Body of pancreas (tissue), 4 donors: ENCODE measurements around the gene SOX9.

Experiments
- CTCF ChIP-seq, 7 experiments: fragments of 450-650 bp in 4 of 7; fragments of 200-600 bp in 3 of 7; sonication (generic) in 3 of 7; IDR thresholded peaks; one replicate each; pipeline ENCODE4 v1.5.1; 2016 to 2019; ENCODE audit warnings: antibody characterized with exemption in 7 of 7
- POLR2A ChIP-seq, 3 donors: fragments of 450-650 bp; IDR thresholded peaks; one replicate each; pipeline ENCODE4 v1.6.1; 2016; ENCODE audit warnings: antibody characterized with exemption in 3 of 3, mild to moderate bottlenecking in 2 of 3

GRCh38 chr17:72095316-72095715 lies 25.5 kb upstream of the SOX9 start:
- TF ChIP-seq CTCF (IDR thresholded peaks at IDR 0.05) (no peak), POLR2A (IDR thresholded peaks at IDR 0.05) (no peak)
